ENCODE data around the gene ALOX5. TPM values are rescaled to one million over a fixed set of nuclear protein-coding genes. Genes with fewer than 3 reads are reported as not detected.
"Not testable (repeated sequence)": the region's sequence is repeated elsewhere in the genome, so short reads cannot be mapped to it uniquely, and the experiment has no call there.

The ALOX5 gene
- total and polyA plus RNA-seq, 2 donors (not counting 1 experiment from before 2014, with no cell fraction given) = 354 to 888 TPM

DNA sequence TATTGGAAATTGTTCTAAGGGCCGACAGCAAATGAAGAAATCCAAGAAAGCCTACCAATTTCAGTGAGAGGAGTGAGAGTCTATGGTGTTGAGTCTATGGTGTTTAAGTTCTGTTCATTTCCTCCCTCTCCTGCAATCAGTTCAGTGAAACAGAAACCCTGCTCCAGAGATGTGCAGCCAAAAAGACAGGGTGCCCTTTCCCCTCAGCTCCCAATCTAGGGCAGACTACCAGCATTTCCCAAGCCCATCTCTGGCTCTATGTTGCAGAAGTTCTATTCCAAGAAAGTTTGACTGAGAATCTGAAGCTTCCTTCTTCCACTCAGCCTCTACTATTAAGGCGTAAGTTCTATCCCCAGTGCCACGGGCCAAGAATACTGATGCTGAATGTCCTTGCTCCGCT is 18.5 kb upstream of the ALOX5 start:
- no peaks in the 10 kb centered on the region for H4K20me1 ChIP-seq (ENCODE audit: control insufficient read depth, insufficient read depth, low read length, poor library complexity, severe bottlenecking)
- no peaks in the 10 kb centered on the region for H3K36me3 ChIP-seq (replicated peaks in 1 of 2; ENCODE audit: control extremely low read depth in 1 of 2, control insufficient read depth in 1 of 2, extremely low read depth in 1 of 2, insufficient read depth in 2 of 2, low read length in 1 of 2)
- no peak overlapping the region for H2AFZ ChIP-seq (ENCODE audit: insufficient read depth, low read depth, low read length, poor library complexity, severe bottlenecking)
- no peaks in the 10 kb centered on the region for H3K9me3 ChIP-seq (ENCODE audit: control extremely low read depth in 1 of 3, control insufficient read depth in 2 of 3, insufficient read depth in 1 of 3, low read length in 2 of 3)
- Mint-ChIP-seq H3K4me3 (no peak overlapping the region), H3K9me3 (ENCODE audit: insufficient read depth) (no peaks in the 10 kb centered on the region), H3K27ac (no peak overlapping the region), H3K27me3 (no peaks in the 10 kb centered on the region), H3K4me1 (peaks cover 64% of the 10 kb centered on the region)
- H3K4me3 ChIP-seq (ENCODE audit: control extremely low read depth in 1 of 5, extremely low read depth in 1 of 5, insufficient read depth in 1 of 5, low read depth in 2 of 5, low read length in 4 of 5) = no peak overlapping the region
- CTCF ChIA-PET = interaction anchor here (2.3 kb wide), 1 partner anchor 15 kb away, joined by 5 read pairs; no protein-coding TSS in a partner anchor
- H3K27ac ChIP-seq (ENCODE audit: low read length in 2 of 2) = no peak overlapping the region
- POLR2A ChIA-PET = no interaction called here
- H3K4me1 ChIP-seq (ENCODE audit: control insufficient read depth in 2 of 2, insufficient read depth in 2 of 2, low read length in 2 of 2) = peaks cover 16 to 17% of the 10 kb centered on the region in 2 donors
- no peak overlapping the region for H3K4me2 ChIP-seq (replicated peaks; ENCODE audit: low read depth, low read length, poor library complexity, severe bottlenecking)
- DNase-seq (no peak), ATAC-seq (ENCODE audit: low read depth) (no peak)
- no peak for TF ChIP-seq CTCF (IDR thresholded peaks at IDR 0.05)
- TF ChIP-seq EZH2 (IDR thresholded peaks at IDR 0.05; ENCODE audit: borderline replicate concordance, insufficient read depth, low read depth, low read length, poor library complexity, severe bottlenecking) = no peak
- peaks cover 20% of the 10 kb centered on the region for H3K79me2 ChIP-seq (ENCODE audit: control insufficient read depth, insufficient read depth, low read length)
- no peaks in the 10 kb centered on the region for H3K27me3 ChIP-seq (replicated peaks in 1 of 4; ENCODE audit: control extremely low read depth in 1 of 4, control insufficient read depth in 3 of 4, insufficient read depth in 4 of 4, low read length in 3 of 4)
- no peak overlapping the region for H3K9ac ChIP-seq (ENCODE audit: low read length)
- no CpG with 5 or more reads among the region's 4 CpGs for WGBS (ENCODE audit: insufficient coverage)
- intact Hi-C loops (cut with micrococcal nuclease) = no loop called here

GRCh38 chr10:45358961-45359360 is 15.1 kb upstream of the ALOX5 start:
- H3K4me3 ChIP-seq (ENCODE audit: control extremely low read depth in 1 of 5, extremely low read depth in 1 of 5, insufficient read depth in 1 of 5, low read depth in 2 of 5, low read length in 4 of 5); H4K20me1 ChIP-seq (ENCODE audit: control insufficient read depth, insufficient read depth, low read length, poor library complexity, severe bottlenecking); H3K27ac ChIP-seq (ENCODE audit: low read length in 2 of 2); H2AFZ ChIP-seq (ENCODE audit: insufficient read depth, low read depth, low read length, poor library complexity, severe bottlenecking); H3K4me3 Mint-ChIP-seq; intact Hi-C loops (cut with micrococcal nuclease); H3K9me3 ChIP-seq (ENCODE audit: control extremely low read depth in 1 of 3, control insufficient read depth in 2 of 3, insufficient read depth in 1 of 3, low read length in 2 of 3); H3K27me3 ChIP-seq (replicated peaks in 1 of 4; ENCODE audit: control extremely low read depth in 1 of 4, control insufficient read depth in 3 of 4, insufficient read depth in 4 of 4, low read length in 3 of 4); H3K27ac Mint-ChIP-seq; ATAC-seq (ENCODE audit: low read depth); H3K9ac ChIP-seq (ENCODE audit: low read length); H3K4me2 ChIP-seq (replicated peaks; ENCODE audit: low read depth, low read length, poor library complexity, severe bottlenecking); H3K36me3 ChIP-seq (replicated peaks in 1 of 2; ENCODE audit: control extremely low read depth in 1 of 2, control insufficient read depth in 1 of 2, extremely low read depth in 1 of 2, insufficient read depth in 2 of 2, low read length in 1 of 2); H3K27me3 Mint-ChIP-seq; H3K9me3 Mint-ChIP-seq (ENCODE audit: insufficient read depth); DNase-seq: not testable (repeated sequence)
- CTCF ChIA-PET = interaction anchor here (1.4 kb wide), 1 partner anchor 17 kb away, joined by 3 read pairs; no protein-coding TSS in a partner anchor
- H3K4me1 Mint-ChIP-seq = peaks cover 51% of the 10 kb centered on the region
- H3K79me2 ChIP-seq (ENCODE audit: control insufficient read depth, insufficient read depth, low read length) = peaks cover 20% of the 10 kb centered on the region
- peaks cover 8 to 11% of the 10 kb centered on the region in 2 donors for H3K4me1 ChIP-seq (ENCODE audit: control insufficient read depth in 2 of 2, insufficient read depth in 2 of 2, low read length in 2 of 2)
- POLR2A ChIA-PET = interaction anchor here (1.6 kb wide), 1 partner anchor 16 kb away, joined by 5 read pairs; no protein-coding TSS in a partner anchor
- WGBS (ENCODE audit: insufficient coverage) = 94% methylated on average over 5 of the region's 7 CpGs

DNA sequence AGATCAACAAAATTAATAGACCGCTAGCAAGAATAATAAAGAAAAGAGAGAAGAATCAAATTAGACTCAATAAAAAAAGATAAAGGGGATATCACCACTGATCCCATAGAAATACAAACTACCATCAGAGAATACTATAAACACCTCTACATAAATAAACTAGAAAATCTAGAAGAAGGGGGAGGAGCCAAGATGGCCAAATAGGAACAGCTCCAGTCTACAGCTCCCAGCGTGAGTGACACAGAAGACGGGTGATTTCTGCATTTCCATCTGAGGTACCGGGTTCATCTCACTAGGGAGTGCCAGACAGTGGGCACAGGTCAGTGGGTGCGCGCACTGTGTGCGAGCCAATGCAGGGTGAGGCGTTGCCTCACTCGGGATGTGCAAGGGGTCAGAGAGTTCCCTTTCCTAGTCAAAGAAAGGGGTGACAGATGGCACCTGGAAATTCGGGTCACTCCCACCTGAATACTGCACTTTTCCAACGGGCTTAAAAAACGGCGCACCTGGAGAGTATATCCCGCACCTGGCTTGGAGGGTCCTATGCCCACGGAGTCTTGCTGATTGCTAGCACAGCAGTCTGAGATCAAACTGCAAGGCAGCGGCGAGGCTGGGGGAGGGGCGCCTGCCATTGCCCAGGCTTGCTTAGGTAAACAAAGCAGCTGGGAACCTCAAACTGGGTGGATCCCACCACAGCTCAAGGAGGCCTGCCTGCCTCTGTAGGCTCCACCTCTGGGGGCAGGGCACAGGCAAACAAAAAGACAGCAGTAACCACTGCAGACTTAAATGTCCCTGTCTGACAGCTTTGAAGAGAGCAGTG is 11.8 kb upstream of the ALOX5 start:
- peaks cover 13% of the 10 kb centered on the region for H3K79me2 ChIP-seq (ENCODE audit: control insufficient read depth, insufficient read depth, low read length)
- H3K4me3 Mint-ChIP-seq; H3K27ac Mint-ChIP-seq; DNase-seq; H4K20me1 ChIP-seq (ENCODE audit: control insufficient read depth, insufficient read depth, low read length, poor library complexity, severe bottlenecking); H3K27me3 ChIP-seq (replicated peaks in 1 of 4; ENCODE audit: control extremely low read depth in 1 of 4, control insufficient read depth in 3 of 4, insufficient read depth in 4 of 4, low read length in 3 of 4); H3K27ac ChIP-seq (ENCODE audit: low read length in 2 of 2); H3K9ac ChIP-seq (ENCODE audit: low read length); CTCF ChIA-PET; H3K36me3 ChIP-seq (replicated peaks in 1 of 2; ENCODE audit: control extremely low read depth in 1 of 2, control insufficient read depth in 1 of 2, extremely low read depth in 1 of 2, insufficient read depth in 2 of 2, low read length in 1 of 2); H3K9me3 ChIP-seq (ENCODE audit: control extremely low read depth in 1 of 3, control insufficient read depth in 2 of 3, insufficient read depth in 1 of 3, low read length in 2 of 3); H3K4me2 ChIP-seq (replicated peaks; ENCODE audit: low read depth, low read length, poor library complexity, severe bottlenecking); ATAC-seq (ENCODE audit: low read depth); H3K4me3 ChIP-seq (ENCODE audit: control extremely low read depth in 1 of 5, extremely low read depth in 1 of 5, insufficient read depth in 1 of 5, low read depth in 2 of 5, low read length in 4 of 5); intact Hi-C loops (cut with micrococcal nuclease); H2AFZ ChIP-seq (ENCODE audit: insufficient read depth, low read depth, low read length, poor library complexity, severe bottlenecking); POLR2A ChIA-PET; H3K27me3 Mint-ChIP-seq; H3K4me1 ChIP-seq (ENCODE audit: control insufficient read depth in 2 of 2, insufficient read depth in 2 of 2, low read length in 2 of 2); H3K9me3 Mint-ChIP-seq (ENCODE audit: insufficient read depth): not testable (repeated sequence)
- H3K4me1 Mint-ChIP-seq = peaks cover 43% of the 10 kb centered on the region
- 83% methylated on average over 14 of the region's 18 CpGs for WGBS (ENCODE audit: insufficient coverage)
